ENCODE results near the gene FKBP2. TPM values are rescaled to one million over a fixed set of nuclear protein-coding genes. Genes with fewer than 3 reads are reported as not detected.

The FKBP2 gene
- total RNA-seq, 1 experiment from 2014 or later = 70.2 TPM

DNA sequence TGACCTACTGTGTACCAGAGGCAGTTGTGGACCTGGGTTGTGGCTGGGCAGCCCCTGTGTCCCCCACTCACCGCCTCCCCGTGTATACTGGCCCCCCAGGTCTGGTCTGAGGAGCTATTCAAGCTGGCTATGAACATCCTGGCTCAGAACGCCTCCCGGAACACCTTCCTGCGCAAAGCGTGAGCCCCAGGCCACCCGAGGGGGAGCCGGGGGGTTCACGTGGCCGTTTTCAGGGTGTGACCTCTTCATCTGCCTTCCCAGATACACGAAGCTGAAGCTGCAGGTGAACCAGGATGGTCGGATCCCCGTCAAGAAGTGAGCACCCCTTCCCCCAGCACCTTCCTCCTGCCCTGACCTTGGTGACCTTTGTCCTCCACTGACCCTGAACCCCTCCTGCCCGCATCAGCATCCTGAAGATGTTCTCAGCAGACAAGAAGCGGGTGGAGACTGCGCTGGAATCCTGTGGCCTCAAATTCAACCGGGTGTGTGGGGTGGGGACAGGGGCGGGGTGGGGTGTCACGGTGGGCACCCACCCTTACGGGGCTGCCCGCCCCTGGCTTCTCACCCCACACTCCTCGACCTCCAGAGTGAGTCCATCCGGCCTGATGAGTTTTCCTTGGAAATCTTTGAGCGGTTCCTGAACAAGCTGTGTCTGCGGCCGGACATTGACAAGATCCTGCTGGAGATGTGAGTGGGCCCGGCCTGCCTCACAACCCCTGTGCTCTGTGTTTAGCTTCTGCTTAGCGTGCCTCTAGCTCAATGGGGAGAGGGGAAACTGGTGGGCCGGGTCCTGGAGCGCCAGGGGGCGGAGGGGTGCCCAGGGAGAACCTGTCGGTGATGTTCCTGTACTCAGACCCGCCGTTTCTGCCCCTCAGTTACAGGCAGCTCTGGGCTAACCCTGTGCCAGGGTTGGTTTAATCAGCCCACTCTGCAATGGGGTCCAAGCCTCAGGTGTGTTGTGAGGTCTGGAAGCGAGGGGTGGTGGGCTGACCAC, 14.5 kb downstream of the FKBP2 start:
- peaks cover 7% of the 10 kb centered on the region for H3K4me1 ChIP-seq
- BruUV-seq (replicated peaks) = no TSS peak
- H3K27me3 ChIP-seq (replicated peaks; ENCODE audit: control insufficient read depth, insufficient read depth, low read length) = no peaks in the 10 kb centered on the region
- DNase-seq = no peak
- H3K27ac Mint-ChIP-seq (ENCODE audit: unreplicated experiment) = no peak overlapping the region
- intact Hi-C loops (cut with micrococcal nuclease; ENCODE audit: unreplicated experiment) = no loop called here
- H3K9me3 Mint-ChIP-seq (ENCODE audit: unreplicated experiment) = no peaks in the 10 kb centered on the region
- CTCF ChIA-PET = no interaction called here
- peaks cover 41% of the 10 kb centered on the region for H3K36me3 Mint-ChIP-seq (ENCODE audit: insufficient read depth, unreplicated experiment)
- peaks cover 4% of the 10 kb centered on the region for H3K36me3 ChIP-seq (ENCODE audit: control insufficient read depth, insufficient read depth, low read length)
- no peaks in the 10 kb centered on the region for H3K9me3 ChIP-seq
- POLR2A ChIA-PET = no interaction called here
- TF ChIP-seq, protein P1, sequence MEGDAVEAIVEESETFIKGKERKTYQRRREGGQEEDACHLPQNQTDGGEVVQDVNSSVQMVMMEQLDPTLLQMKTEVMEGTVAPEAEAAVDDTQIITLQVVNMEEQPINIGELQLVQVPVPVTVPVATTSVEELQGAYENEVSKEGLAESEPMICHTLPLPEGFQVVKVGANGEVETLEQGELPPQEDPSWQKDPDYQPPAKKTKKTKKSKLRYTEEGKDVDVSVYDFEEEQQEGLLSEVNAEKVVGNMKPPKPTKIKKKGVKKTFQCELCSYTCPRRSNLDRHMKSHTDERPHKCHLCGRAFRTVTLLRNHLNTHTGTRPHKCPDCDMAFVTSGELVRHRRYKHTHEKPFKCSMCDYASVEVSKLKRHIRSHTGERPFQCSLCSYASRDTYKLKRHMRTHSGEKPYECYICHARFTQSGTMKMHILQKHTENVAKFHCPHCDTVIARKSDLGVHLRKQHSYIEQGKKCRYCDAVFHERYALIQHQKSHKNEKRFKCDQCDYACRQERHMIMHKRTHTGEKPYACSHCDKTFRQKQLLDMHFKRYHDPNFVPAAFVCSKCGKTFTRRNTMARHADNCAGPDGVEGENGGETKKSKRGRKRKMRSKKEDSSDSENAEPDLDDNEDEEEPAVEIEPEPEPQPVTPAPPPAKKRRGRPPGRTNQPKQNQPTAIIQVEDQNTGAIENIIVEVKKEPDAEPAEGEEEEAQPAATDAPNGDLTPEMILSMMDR (IDR thresholded peaks at IDR 0.05; ENCODE audit: insufficient read depth in 1 of 2, low read depth in 1 of 2, low read length in 1 of 2, severe bottlenecking in 1 of 2, unreplicated experiment in 1 of 2) = no peak
- no peak overlapping the region for H3K4me3 Mint-ChIP-seq (ENCODE audit: unreplicated experiment)
- no peak overlapping the region for H3K4me3 ChIP-seq (ENCODE audit: low read depth, low read length)
- H3K27me3 Mint-ChIP-seq (ENCODE audit: insufficient read depth, unreplicated experiment) = no peaks in the 10 kb centered on the region
- H3K4me1 Mint-ChIP-seq (ENCODE audit: low read depth, unreplicated experiment) = peaks cover 8% of the 10 kb centered on the region

DNA sequence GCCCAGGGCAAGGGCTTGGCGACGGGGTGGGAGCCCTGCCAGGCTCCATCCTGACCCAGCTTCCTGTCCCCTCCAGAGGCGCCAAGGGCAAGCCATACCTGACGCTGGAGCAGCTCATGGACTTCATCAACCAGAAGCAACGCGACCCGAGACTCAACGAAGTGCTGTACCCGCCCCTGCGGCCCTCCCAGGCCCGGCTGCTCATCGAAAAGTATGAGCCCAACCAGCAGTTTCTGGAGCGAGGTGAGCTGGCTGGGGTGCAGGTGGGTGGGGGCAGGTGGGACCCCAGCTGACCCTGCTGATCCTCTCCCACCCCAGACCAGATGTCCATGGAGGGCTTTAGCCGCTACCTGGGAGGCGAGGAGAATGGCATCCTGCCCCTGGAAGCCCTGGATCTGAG, 15.4 kb downstream of the FKBP2 start:
- Mint-ChIP-seq H3K9me3 (ENCODE audit: unreplicated experiment) (no peaks in the 10 kb centered on the region), H3K4me1 (ENCODE audit: low read depth, unreplicated experiment) (peaks cover 8% of the 10 kb centered on the region), H3K27me3 (ENCODE audit: insufficient read depth, unreplicated experiment) (no peaks in the 10 kb centered on the region), H3K27ac (ENCODE audit: unreplicated experiment) (no peak overlapping the region), H3K4me3 (ENCODE audit: unreplicated experiment) (no peak overlapping the region), H3K36me3 (ENCODE audit: insufficient read depth, unreplicated experiment) (peaks cover 47% of the 10 kb centered on the region)
- peaks cover 3% of the 10 kb centered on the region; the same call in 1 of the 2 replicates for H3K4me1 ChIP-seq
- BruUV-seq (replicated peaks) = no TSS peak
- H3K4me3 ChIP-seq (ENCODE audit: low read depth, low read length) = no peak overlapping the region
- no peak for DNase-seq
- no peaks in the 10 kb centered on the region for H3K9me3 ChIP-seq
- intact Hi-C loops (cut with micrococcal nuclease; ENCODE audit: unreplicated experiment) = no loop called here
- POLR2A ChIA-PET = no interaction called here
- CTCF ChIA-PET = no interaction called here
- peaks cover 4% of the 10 kb centered on the region for H3K36me3 ChIP-seq (ENCODE audit: control insufficient read depth, insufficient read depth, low read length)
- TF ChIP-seq, protein P1 (IDR thresholded peaks at IDR 0.05; ENCODE audit: insufficient read depth in 1 of 2, low read depth in 1 of 2, low read length in 1 of 2, severe bottlenecking in 1 of 2, unreplicated experiment in 1 of 2) = no peak
- H3K27me3 ChIP-seq (replicated peaks; ENCODE audit: control insufficient read depth, insufficient read depth, low read length) = no peaks in the 10 kb centered on the region

DNA sequence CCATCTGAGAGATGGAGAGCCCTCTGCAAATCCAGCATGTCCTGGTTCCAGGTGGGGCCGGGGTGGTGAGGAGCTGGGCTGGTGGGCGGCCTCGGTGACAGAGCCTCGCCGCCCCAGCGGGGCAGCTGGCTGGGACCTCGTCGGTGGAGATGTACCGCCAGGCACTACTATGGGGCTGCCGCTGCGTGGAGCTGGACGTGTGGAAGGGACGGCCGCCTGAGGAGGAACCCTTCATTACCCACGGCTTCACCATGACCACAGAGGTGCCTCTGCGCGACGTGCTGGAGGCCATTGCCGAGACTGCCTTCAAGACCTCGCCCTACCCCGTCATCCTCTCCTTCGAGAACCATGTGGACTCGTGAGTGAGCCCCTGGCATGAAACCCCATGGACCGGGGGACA, 17.5 kb downstream of the FKBP2 start:
- peaks cover 49% of the 10 kb centered on the region for H3K36me3 Mint-ChIP-seq (ENCODE audit: insufficient read depth, unreplicated experiment)
- Histone ChIP-seq H3K27me3 (replicated peaks; ENCODE audit: control insufficient read depth, insufficient read depth, low read length) (no peaks in the 10 kb centered on the region), H3K9me3 (no peaks in the 10 kb centered on the region), H3K4me3 (ENCODE audit: low read depth, low read length) (no peak overlapping the region), H3K36me3 (ENCODE audit: control insufficient read depth, insufficient read depth, low read length) (peaks cover 4% of the 10 kb centered on the region), H3K4me1 (no peaks in the 10 kb centered on the region)
- ChIA-PET POLR2A (no interaction called here), CTCF (no interaction called here)
- H3K27me3 Mint-ChIP-seq (ENCODE audit: insufficient read depth, unreplicated experiment) = no peaks in the 10 kb centered on the region
- no peak for DNase-seq
- BruUV-seq (replicated peaks) = no TSS peak
- TF ChIP-seq, protein P1 (IDR thresholded peaks at IDR 0.05; ENCODE audit: insufficient read depth in 1 of 2, low read depth in 1 of 2, low read length in 1 of 2, severe bottlenecking in 1 of 2, unreplicated experiment in 1 of 2) = no peak
- no peak overlapping the region for H3K4me3 Mint-ChIP-seq (ENCODE audit: unreplicated experiment)
- peaks cover 8% of the 10 kb centered on the region for H3K4me1 Mint-ChIP-seq (ENCODE audit: low read depth, unreplicated experiment)
- intact Hi-C loops (cut with micrococcal nuclease; ENCODE audit: unreplicated experiment) = no loop called here
- no peak overlapping the region for H3K27ac Mint-ChIP-seq (ENCODE audit: unreplicated experiment)
- H3K9me3 Mint-ChIP-seq (ENCODE audit: unreplicated experiment) = no peaks in the 10 kb centered on the region
